ENCODE results near the gene APRT.
A peak's percentile ranks its signal among the peaks of the same experiment; 100 is the strongest.
"Not testable (repeated sequence)": the region's sequence is repeated elsewhere in the genome, so short reads cannot be mapped to it uniquely, and the experiment has no call there.

APRT gene

DNA sequence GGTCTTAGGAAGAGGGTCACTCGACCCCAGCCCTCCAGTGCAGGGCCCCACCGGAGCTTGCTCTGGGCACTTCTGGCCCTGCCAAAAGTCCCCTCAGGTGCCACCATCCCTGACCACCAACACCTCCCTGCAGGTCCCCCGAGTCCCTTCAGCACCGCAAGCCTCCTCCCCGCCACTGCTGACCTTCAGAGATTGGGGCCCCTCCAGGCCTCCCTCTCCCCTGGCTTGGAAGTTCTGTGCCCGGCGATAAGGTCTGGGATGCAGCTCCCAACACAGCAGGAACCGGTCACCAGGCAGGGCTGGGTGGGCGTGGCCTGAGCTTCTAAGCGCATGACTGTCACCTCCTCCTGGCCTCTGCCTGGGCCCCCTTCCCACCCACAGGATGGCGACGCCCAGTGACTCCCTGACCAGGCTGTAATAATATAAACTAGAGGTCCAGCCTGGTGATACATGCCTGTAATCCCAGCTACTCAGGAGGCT is 37.9 kb downstream of the APRT start:
- H3K9me3 ChIP-seq (ENCODE audit: insufficient read depth, low read depth, low read length), result no peaks in the 10 kb centered on the region
- H3K4me1 ChIP-seq (ENCODE audit: insufficient read depth, low read length), result peaks cover 28% of the 10 kb centered on the region
- no peak overlapping the region for H3K4me3 ChIP-seq (ENCODE audit: low read length)
- H3K27ac ChIP-seq (ENCODE audit: low read depth, low read length), result no peak overlapping the region
- no peak overlapping the region for H3K9ac ChIP-seq (ENCODE audit: low read depth, low read length)
- peaks cover 8% of the 10 kb centered on the region; the same call in 1 of the 2 replicates for H3K27me3 ChIP-seq (ENCODE audit: insufficient read depth, low read length)
- 63% methylated on average over 12 of the region's 12 CpGs for WGBS
- H3K36me3 ChIP-seq (ENCODE audit: insufficient read depth, low read length), result no peaks in the 10 kb centered on the region

DNA sequence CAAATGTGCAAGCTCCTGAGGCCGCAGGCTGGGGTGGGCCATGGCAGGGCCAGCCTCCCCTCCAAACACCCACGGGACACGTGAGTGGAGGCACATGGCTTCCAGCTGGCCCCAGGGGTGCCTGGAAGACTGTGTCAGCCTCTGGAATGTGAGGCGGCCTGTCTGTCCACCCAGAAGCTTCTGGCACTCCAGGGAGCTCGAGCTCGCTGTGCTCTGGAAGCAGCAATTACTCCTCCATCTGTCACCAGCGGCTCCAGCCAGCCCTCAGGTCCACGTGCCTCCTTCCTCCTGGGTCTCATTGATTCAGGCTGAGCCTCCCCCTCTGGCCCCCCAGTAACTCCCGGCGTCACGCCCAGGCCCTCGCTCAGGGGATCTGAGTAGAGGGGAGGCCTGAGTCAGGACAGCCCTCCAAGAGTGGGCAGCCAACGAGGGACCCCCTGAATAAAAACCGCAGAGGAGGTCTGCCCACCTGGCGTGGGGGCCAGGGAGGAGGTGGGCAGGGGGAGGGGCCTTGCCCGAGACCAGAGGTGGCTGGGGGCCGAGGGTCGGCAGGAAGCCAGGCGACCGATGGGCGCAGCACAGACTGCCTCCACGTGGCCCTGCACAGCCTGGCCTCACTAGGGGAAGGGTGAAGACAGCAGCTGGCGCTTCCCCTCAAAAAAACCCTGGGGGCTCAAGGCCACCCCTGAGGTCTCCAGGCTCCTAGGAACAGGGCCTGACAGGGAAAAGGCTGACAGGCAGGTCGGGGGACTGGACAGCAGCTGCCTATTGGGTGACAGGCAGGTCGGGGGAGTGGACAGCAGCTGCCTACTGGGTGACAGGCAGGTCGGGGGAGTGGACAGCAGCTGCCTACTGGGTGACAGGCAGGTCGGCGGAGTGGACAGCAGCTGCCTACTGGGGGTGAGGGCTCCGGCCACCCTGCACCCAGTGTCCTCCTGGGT is 38.6 kb downstream of the APRT start:
- Histone ChIP-seq H3K4me3 (ENCODE audit: low read length) (no peak overlapping the region), H3K4me1 (ENCODE audit: insufficient read depth, low read length) (peaks cover 33% of the 10 kb centered on the region)

DNA sequence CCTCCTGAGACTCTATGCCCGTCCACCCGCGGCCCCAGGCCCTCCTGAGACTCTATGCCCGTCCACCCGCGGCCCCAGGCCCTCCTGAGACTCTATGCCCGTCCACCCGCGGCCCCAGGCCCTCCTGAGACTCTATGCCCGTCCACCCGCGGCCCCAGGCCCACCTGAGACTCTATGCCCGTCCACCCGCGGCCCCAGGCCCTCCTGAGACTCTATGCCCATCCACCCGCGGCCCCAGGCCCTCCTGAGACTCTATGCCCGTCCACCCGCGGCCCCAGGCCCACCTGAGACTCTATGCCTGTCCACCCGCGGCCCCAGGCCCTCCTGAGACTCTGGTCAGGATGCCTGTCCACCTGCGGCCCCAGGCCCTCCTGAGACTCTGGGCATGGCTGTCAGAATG is 39.9 kb downstream of the APRT start:
- peaks cover 33% of the 10 kb centered on the region for H3K4me1 ChIP-seq (ENCODE audit: insufficient read depth, low read length)
- not testable (repeated sequence) for H3K36me3 ChIP-seq (ENCODE audit: insufficient read depth, low read length); H3K9ac ChIP-seq (ENCODE audit: low read depth, low read length); H3K9me3 ChIP-seq (ENCODE audit: insufficient read depth, low read depth, low read length); H3K4me3 ChIP-seq (ENCODE audit: low read length); H3K27me3 ChIP-seq (ENCODE audit: insufficient read depth, low read length); H3K27ac ChIP-seq (ENCODE audit: low read depth, low read length)
- WGBS, result 94% methylated on average over 12 of the region's 23 CpGs

More for the DNA sequence above, 38.6 kb downstream of the APRT start:
- H3K9me3 ChIP-seq (ENCODE audit: insufficient read depth, low read depth, low read length), result no peaks in the 10 kb centered on the region
- H3K27ac ChIP-seq (ENCODE audit: low read depth, low read length), result no peak overlapping the region
- no peak overlapping the region for H3K9ac ChIP-seq (ENCODE audit: low read depth, low read length)
- H3K36me3 ChIP-seq (ENCODE audit: insufficient read depth, low read length), result no peaks in the 10 kb centered on the region
- WGBS, result 79% methylated on average over 29 of the region's 29 CpGs
- H3K27me3 ChIP-seq (ENCODE audit: insufficient read depth, low read length), result peaks cover 8% of the 10 kb centered on the region; the same call in 1 of the 2 replicates

DNA sequence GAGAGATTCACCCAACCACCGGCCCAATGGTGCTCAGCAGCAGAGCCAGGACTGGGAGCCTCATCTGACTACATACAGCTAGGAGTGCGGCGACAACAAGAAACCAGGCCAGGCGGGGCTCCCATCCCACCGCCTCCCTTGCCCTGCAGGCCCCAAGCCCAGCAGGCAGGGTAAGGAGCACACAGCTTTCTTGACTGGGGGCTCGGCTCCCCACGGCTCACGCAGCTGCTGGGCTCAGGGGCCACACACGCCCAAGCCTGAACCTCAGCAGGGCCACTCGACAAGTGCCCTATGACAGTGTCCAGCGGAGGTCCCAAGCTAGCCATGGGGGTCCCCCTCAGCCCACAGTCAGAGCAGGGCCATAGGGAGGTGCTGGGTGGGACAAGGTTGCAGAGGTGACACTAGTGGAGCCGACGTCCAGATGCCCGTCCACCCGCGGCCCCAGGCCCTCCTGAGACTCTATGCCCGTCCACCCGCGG is 40.4 kb downstream of the APRT start:
- peaks cover 8% of the 10 kb centered on the region; the same call in 1 of the 2 replicates for H3K27me3 ChIP-seq (ENCODE audit: insufficient read depth, low read length)
- H3K9ac ChIP-seq (ENCODE audit: low read depth, low read length), result no peak overlapping the region
- H3K4me1 ChIP-seq (ENCODE audit: insufficient read depth, low read length), result peaks cover 33% of the 10 kb centered on the region
- H3K36me3 ChIP-seq (ENCODE audit: insufficient read depth, low read length), result no peaks in the 10 kb centered on the region
- peak overlapping the region; percentile 15; the same call in 1 of the 2 replicates for H3K27ac ChIP-seq (ENCODE audit: low read depth, low read length)
- 67% methylated on average over 19 of the region's 19 CpGs for WGBS
- H3K4me3 ChIP-seq (ENCODE audit: low read length), result no peak overlapping the region
- H3K9me3 ChIP-seq (ENCODE audit: insufficient read depth, low read depth, low read length), result no peaks in the 10 kb centered on the region

DNA sequence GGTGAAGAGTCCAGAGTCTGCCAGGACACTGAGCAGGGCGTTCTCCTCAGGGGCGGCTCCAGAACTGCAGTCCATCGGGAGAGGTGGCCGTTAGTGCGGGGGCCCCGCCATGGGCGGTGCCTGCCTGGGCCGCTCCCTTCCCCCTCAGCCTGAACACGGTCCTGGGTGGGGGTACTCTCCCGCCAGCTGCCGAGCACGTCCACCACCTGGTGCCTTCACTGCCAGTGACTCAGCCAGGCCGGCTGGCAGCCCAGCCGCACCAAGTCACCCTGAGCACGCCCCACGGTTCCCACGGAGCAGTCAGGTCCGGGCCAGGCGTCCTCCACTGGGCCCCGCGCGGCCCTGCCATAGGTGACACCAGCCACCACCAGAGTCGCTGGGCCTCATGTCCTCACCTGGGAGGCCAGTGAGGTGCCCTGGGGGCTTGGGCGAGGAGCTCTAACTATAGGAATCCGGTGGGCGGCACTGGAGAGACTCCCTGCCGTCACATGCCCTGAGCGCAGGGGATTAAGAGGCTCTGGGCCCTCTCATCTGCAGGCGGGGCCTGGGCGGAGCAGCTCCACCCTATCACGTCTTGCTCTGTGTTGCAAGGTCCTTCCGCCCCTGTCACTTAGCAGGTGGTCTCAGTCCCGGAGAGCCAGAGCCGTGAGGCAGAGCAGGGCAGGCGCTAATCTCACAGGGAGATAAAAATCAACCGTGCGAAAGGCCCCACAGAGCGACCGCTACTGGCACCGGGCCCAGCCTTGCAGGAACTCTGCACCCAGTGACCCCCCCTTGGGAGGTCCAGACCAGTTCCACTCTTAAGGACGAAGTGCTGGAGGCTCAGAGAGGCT is 41.1 kb downstream of the APRT start:
- Histone ChIP-seq H3K27me3 (ENCODE audit: insufficient read depth, low read length) (peaks cover 8% of the 10 kb centered on the region; the same call in 1 of the 2 replicates), H3K4me3 (ENCODE audit: low read length) (no peak overlapping the region), H3K9ac (ENCODE audit: low read depth, low read length) (no peak overlapping the region), H3K36me3 (ENCODE audit: insufficient read depth, low read length) (no peaks in the 10 kb centered on the region), H3K4me1 (ENCODE audit: insufficient read depth, low read length) (peaks cover 33% of the 10 kb centered on the region), H3K9me3 (ENCODE audit: insufficient read depth, low read depth, low read length) (no peaks in the 10 kb centered on the region), H3K27ac (ENCODE audit: low read depth, low read length) (peak overlapping the region; percentile 15; the same call in 1 of the 2 replicates)
- 8% methylated on average over 41 of the region's 41 CpGs for WGBS

DNA sequence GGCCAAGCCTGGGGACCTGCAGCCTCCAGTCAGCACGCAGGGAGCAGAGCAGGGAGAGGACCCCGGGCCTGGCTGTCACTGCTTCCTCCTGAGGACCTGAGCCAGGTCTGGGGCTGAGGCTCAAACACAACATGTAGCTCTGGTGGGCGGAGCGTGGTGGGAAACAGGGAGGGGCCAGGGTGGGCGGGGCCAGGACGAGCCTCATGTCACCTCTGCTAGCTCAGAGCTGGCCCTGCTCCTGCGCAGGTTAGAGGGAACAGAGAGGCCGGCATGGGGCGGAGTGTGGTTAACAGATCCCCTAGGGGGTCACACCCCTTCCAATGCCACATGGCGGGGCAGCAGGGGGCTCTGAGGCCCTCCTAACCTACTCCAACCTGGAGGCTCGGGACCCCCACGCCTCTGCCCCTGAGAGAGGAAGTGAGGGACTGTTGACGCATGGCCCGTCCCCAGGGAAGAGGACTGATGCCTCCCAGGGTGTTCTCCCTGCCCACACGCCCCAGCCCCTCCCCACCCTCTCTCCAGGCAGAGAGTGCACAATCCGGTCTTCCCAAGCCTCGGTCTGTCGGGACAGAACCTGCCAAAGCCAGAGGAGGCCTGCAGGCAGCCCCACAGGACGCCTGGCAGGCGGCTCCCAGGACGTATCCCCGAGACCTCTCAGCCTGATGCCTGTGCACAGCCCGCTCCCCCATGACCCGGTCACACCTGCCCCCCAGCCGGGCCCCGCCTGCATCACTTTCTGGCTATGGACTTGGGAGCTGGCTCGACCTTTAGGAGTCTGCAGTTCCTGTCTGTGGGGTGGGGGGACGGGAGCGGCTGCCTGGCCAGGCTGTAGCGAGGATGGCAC is 41.9 kb downstream of the APRT start:
- Histone ChIP-seq H3K27me3 (ENCODE audit: insufficient read depth, low read length) (peaks cover 8% of the 10 kb centered on the region; the same call in 1 of the 2 replicates), H3K9ac (ENCODE audit: low read depth, low read length) (no peak overlapping the region), H3K36me3 (ENCODE audit: insufficient read depth, low read length) (no peaks in the 10 kb centered on the region), H3K9me3 (ENCODE audit: insufficient read depth, low read depth, low read length) (no peaks in the 10 kb centered on the region), H3K4me3 (ENCODE audit: low read length) (0 out of 2 replicates have a peak overlapping the region, but pooled peaks have one; percentile 27), H3K4me1 (ENCODE audit: insufficient read depth, low read length) (peaks cover 38% of the 10 kb centered on the region), H3K27ac (ENCODE audit: low read depth, low read length) (no peak overlapping the region)
- 13% methylated on average over 29 of the region's 30 CpGs for WGBS

DNA sequence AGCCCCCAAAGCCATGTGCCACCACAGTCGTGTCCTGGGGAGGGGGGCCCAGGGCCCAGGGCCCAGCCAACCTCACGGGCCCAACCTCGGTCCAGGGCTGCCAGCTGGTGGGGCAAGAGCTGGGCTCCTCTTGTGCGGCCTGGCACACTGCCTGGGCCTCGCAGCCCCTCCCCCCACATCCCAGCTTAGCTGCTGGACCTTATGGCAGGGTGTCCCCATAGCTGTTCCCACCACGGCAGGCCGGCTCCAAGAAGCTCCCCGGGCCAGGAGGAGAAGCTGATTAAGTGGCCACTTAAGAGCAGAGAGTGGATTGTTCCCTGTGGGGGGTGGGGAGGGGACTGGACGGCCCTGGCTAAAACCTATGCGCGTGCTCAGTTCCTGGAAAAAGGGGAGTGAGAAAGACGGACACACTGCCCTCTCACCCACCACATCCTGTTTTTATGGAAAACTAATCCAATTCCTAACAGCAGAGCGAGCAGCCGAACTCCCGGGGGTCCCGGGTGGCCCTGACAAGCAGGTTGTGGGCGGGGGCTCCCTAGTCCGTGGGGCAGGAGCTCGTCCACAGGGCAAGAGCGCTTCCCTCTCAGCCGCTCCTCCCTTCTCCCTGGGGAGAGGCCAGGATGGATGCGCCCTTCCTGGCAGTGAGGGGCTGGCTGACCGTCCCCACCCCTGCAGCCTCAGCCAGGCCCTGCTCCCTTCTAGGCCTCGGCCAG is 43.5 kb downstream of the APRT start:
- H3K9ac ChIP-seq (ENCODE audit: low read depth, low read length), result no peak overlapping the region
- peaks cover 52% of the 10 kb centered on the region for H3K4me1 ChIP-seq (ENCODE audit: insufficient read depth, low read length)
- 69% methylated on average over 22 of the region's 24 CpGs for WGBS
- H3K27me3 ChIP-seq (ENCODE audit: insufficient read depth, low read length), result peaks cover 8% of the 10 kb centered on the region; the same call in 1 of the 2 replicates
- H3K36me3 ChIP-seq (ENCODE audit: insufficient read depth, low read length), result no peaks in the 10 kb centered on the region
- H3K27ac ChIP-seq (ENCODE audit: low read depth, low read length), result no peak overlapping the region
- no peak overlapping the region for H3K4me3 ChIP-seq (ENCODE audit: low read length)
- no peaks in the 10 kb centered on the region for H3K9me3 ChIP-seq (ENCODE audit: insufficient read depth, low read depth, low read length)

DNA sequence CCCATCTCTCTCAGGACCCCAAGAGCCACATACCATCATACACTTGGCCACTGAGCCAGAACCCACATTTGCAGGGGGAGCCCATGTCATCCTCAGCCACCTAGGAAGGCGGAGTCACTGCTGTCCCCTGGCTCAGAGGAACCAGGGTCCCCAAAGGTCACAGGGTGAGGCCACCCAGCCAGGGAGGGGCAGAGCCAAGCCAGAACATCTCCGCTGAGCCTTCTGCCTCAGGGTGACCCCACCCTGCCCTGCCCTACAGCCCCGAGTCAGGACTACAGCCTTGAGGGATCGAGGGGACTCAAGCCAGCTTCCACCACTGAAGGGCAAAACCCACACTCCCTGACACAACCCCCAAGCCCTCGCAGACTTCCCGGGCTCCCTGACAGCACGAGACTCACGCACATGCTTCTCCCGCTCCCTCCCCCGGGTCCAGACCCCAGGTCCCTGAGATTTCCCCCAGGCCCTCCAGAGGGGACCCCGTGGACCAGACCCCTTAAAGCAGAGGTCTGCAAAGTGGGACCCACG is 44.1 kb downstream of the APRT start:
- Histone ChIP-seq H3K9me3 (ENCODE audit: insufficient read depth, low read depth, low read length) (no peaks in the 10 kb centered on the region), H3K9ac (ENCODE audit: low read depth, low read length) (no peak overlapping the region), H3K4me3 (ENCODE audit: low read length) (no peak overlapping the region), H3K27ac (ENCODE audit: low read depth, low read length) (no peak overlapping the region), H3K4me1 (ENCODE audit: insufficient read depth, low read length) (peaks cover 55% of the 10 kb centered on the region), H3K27me3 (ENCODE audit: insufficient read depth, low read length) (peaks cover 8% of the 10 kb centered on the region; the same call in 1 of the 2 replicates), H3K36me3 (ENCODE audit: insufficient read depth, low read length) (no peaks in the 10 kb centered on the region)
- 85% methylated on average over 12 of the region's 12 CpGs for WGBS

DNA sequence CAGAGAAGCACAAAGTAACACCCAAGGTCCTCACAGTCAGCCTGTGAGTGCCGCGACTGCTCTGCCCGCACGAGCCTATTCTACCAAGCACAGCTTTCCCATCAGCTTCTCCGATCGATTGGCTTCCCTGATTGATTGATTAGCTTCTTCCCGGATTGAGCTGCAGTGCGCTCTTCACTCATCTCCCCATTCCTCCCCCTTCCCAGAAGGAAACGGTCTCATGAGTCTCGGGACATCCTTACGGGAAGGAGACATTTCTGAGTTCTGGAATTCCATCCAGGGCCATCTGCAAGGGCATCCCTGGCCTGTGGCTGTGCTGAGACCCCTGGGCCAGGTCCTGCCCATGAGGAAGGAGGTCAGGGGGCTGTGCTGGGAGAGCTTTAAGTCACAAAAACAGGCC is 44.8 kb downstream of the APRT start:
- Histone ChIP-seq H3K27me3 (ENCODE audit: insufficient read depth, low read length) (peaks cover 8% of the 10 kb centered on the region; the same call in 1 of the 2 replicates), H3K9ac (ENCODE audit: low read depth, low read length) (no peak overlapping the region), H3K4me1 (ENCODE audit: insufficient read depth, low read length) (peaks cover 59% of the 10 kb centered on the region), H3K27ac (ENCODE audit: low read depth, low read length) (no peak overlapping the region), H3K4me3 (ENCODE audit: low read length) (no peak overlapping the region), H3K9me3 (ENCODE audit: insufficient read depth, low read depth, low read length) (no peaks in the 10 kb centered on the region), H3K36me3 (ENCODE audit: insufficient read depth, low read length) (no peaks in the 10 kb centered on the region)
- 89% methylated on average over 11 of the region's 11 CpGs for WGBS

All from HUES64 (cell line).